Ovary (tissue), 9 donors: ENCODE data around the gene SDR39U1. TPM values are rescaled to one million over a fixed set of nuclear protein-coding genes. Genes with fewer than 3 reads are reported as not detected.
A peak's percentile ranks its signal among the peaks of the same experiment; 100 is the strongest.
"Not testable (repeated sequence)": the region's sequence is repeated elsewhere in the genome, so short reads cannot be mapped to it uniquely, and the experiment has no call there.

Experiments used
- DNase-seq, 5 donors: peaks; one replicate each; pipeline ENCODE4 v3.0.0-alpha.2; 2019 to 2020
- H3K27ac ChIP-seq, 2 donors: fragments of 200-600 bp; one replicate each; pipeline versions ENCODE4 v1.5.1 to v1.8.0; 2019 to 2022
- H3K27me3 ChIP-seq: fragments of 200-600 bp; one replicate; pipeline ENCODE4 v1.8.0; 2022
- H3K36me3 ChIP-seq: fragments of 200-600 bp; sonication (generic); one replicate; pipeline ENCODE4 v1.5.1; 2019
- H3K4me1 ChIP-seq: one replicate; pipeline ENCODE4 v1.8.1; 2013; ENCODE audit warnings: mild to moderate bottlenecking, moderate library complexity; ENCODE audit not compliant: insufficient read depth
- H3K4me3 ChIP-seq: fragments of 200-600 bp; sonication (generic); one replicate; pipeline ENCODE4 v1.5.1; 2017
- H3K9me3 ChIP-seq, 2 donors: fragments of 200-600 bp in 1 of 2; sonication (generic) in 1 of 2; one replicate each; pipeline versions ENCODE4 v1.5.1 to v1.8.1; 2013 to 2019; ENCODE audit warnings: mild to moderate bottlenecking in 1 of 2, moderate library complexity in 1 of 2
- EP300 ChIP-seq: sonication (generic); formaldehyde crosslinking; IDR thresholded peaks from one replicate; pipeline ENCODE4 v1.6.1; 2017; ENCODE audit warnings: antibody characterized with exemption
- POLR2A ChIP-seq: fragments of 450-650 bp; IDR thresholded peaks from one replicate; pipeline ENCODE4 v1.6.1; 2017; ENCODE audit warnings: antibody characterized with exemption, mild to moderate bottlenecking, moderate library complexity
- WGBS, 3 donors: extraction: QIAGEN DNeasy Blood & Tissue Kit in 1 of 3; methylation state at CpG; one replicate each; pipeline versions ENCODE4 v1.1.5 to v1.1.7; 2013 to 2017; 5-methylcytosine and 5-hydroxymethylcytosine counted together
- intact Hi-C, 4 donors: fragments of 100-400 bp; cut with DNase I; formaldehyde crosslinking; loops; one replicate each; pipeline versions ENCODE4 v1.11.0 to v1.15.1; 2022 to 2023
- polyA plus RNA-seq, 2 donors: library from polyadenylated mRNA; stranded (reverse); fragments of 200-250 nt in 1 of 2; fragments of 350-450 nt in 1 of 2; fragmentation: Illumina TruSeq in 1 of 2; extraction: RNeasy Lipid Tissue Mini Kit (QIAGEN cat#74804) in 1 of 2; gene quantifications; one replicate each; pipeline ENCODE4 v1.2.3, GENCODE V29; 2013 to 2014
- total RNA-seq, 7 donors: library from RNA; depleted of rRNA in 2 of 7; stranded (reverse); fragments of >200 nt in 2 of 7; fragmentation: NEBNext Ultra II Directional in 3 of 7; extraction: Animal tissue kit (Norgen Biotek cat#: 25700) in 3 of 7; gene quantifications; one replicate each; pipeline versions ENCODE4 v1.1.0 to v1.2.4, GENCODE V29; 2016 to 2023
- TF ChIP-seq, protein P1 (sequence below), 3 donors: fragments of 450-650 bp in 2 of 3; fragments of 200-600 bp in 1 of 3; IDR thresholded peaks; one replicate each; pipeline versions ENCODE4 v1.5.1 to v1.8.0; 2016 to 2022; ENCODE audit warnings: antibody characterized with exemption in 3 of 3, mild to moderate bottlenecking in 1 of 3
- donor health status: DM: no; HTN: no; CAD: no; lungs with moderate emphysema.
- donor health status: DM: no; HTN: no; CAD: no.
- donor health status: Bipolar disorder and iron deficiency.
- donor health status: DM: yes; HTN: yes; CAD: no.
- donor health status: DM: no; HTN: no; CAD: no.
- donor health status: DM: yes; HTN: yes; CAD: no.

The SDR39U1 gene
- total and polyA plus RNA-seq, 9 donors, result 33.4 to 68.8 (median 62.4) TPM

DNA sequence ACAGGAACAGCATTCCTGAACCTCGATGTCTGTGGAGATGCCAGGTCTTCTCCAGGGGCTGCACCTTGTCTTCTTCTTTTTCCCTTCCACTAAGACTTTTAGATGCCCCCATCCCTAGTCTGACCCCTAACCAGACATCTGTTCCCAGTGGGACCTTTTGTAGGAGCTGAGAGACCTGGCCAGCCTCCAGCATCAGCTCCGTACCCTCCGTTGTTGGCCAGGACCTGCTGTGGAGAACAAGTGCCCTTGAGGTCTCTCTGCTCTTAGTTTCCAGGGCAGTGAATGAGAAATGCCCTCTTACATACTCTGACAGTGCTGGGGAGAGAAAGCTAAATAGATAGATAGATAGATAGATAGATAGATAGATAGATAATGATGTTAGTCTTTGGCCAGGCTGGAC lies 16.8 kb upstream of the SDR39U1 start:
- intact Hi-C loops, result no loop called here
- H3K9me3 ChIP-seq, result no peaks in the 10 kb centered on the region
- DNase-seq, result no peak
- H3K27me3 ChIP-seq, result no peaks in the 10 kb centered on the region
- no peaks in the 10 kb centered on the region for H3K36me3 ChIP-seq
- no peak overlapping the region for H3K4me3 ChIP-seq
- TF ChIP-seq POLR2A (no peak), EP300 (no peak)
- TF ChIP-seq, protein P1, sequence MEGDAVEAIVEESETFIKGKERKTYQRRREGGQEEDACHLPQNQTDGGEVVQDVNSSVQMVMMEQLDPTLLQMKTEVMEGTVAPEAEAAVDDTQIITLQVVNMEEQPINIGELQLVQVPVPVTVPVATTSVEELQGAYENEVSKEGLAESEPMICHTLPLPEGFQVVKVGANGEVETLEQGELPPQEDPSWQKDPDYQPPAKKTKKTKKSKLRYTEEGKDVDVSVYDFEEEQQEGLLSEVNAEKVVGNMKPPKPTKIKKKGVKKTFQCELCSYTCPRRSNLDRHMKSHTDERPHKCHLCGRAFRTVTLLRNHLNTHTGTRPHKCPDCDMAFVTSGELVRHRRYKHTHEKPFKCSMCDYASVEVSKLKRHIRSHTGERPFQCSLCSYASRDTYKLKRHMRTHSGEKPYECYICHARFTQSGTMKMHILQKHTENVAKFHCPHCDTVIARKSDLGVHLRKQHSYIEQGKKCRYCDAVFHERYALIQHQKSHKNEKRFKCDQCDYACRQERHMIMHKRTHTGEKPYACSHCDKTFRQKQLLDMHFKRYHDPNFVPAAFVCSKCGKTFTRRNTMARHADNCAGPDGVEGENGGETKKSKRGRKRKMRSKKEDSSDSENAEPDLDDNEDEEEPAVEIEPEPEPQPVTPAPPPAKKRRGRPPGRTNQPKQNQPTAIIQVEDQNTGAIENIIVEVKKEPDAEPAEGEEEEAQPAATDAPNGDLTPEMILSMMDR (IDR thresholded peaks at IDR 0.05), result no peak
- no peaks in the 10 kb centered on the region for H3K4me1 ChIP-seq
- no peak overlapping the region for H3K27ac ChIP-seq
- 76 to 85% (median 82%) methylated on average over 3 of the region's 3 CpGs for WGBS, 3 donors

DNA sequence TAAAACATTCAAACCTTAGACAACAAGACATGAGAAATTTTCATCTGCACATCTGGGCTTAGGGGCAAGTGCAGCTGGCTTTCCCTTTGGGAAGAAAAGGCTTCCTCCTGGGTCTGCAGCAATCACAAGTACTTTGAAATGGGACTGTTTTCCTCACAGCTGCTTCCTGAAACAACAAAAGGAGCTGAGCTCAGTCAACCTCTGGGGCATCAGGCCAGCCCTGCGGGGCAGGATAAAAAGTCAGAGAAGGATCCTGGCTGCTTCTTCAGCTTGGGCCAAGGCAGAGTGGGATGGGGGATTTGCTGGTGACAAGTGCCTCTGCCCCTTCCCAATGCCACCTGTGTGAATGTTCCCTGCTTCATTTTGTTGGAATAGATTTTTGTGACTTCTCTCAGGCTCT lies 16.2 kb upstream of the SDR39U1 start:
- no peaks in the 10 kb centered on the region for H3K4me1 ChIP-seq
- TF ChIP-seq, protein P1 (IDR thresholded peaks at IDR 0.05), result no peak
- TF ChIP-seq POLR2A (no peak), EP300 (no peak)
- no peak for DNase-seq
- no peaks in the 10 kb centered on the region for H3K36me3 ChIP-seq
- H3K9me3 ChIP-seq, result no peaks in the 10 kb centered on the region
- intact Hi-C loops, result no loop called here
- no peak overlapping the region for H3K4me3 ChIP-seq
- H3K27me3 ChIP-seq, result no peaks in the 10 kb centered on the region
- 78 to 92% (median 81%) methylated on average over 1 of the region's 1 CpG for WGBS, 3 donors
- no peak overlapping the region for H3K27ac ChIP-seq

DNA sequence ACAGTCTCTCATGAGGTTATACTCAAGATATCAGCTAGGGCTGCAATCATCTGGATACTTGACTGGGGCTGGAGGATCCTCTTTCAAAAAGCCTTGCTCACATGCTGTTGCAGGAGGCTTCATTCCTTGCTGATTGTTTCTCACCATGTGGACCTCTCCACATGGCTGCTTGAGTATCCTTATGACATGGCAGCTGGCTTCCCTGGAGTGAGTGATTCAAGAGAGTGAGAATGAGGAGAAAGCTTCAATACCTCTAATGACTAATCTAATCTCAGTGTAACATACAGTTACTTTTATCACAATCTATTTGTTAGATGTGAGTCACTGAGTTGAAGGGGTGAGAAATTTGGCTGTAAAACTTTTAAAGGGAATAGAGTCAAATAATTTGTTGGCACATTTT lies 14.4 kb upstream of the SDR39U1 start:
- H3K27me3 ChIP-seq, result no peaks in the 10 kb centered on the region
- H3K9me3 ChIP-seq, result no peaks in the 10 kb centered on the region
- intact Hi-C loops, result no loop called here
- H3K4me3 ChIP-seq, result no peak overlapping the region
- no peaks in the 10 kb centered on the region for H3K4me1 ChIP-seq
- no peaks in the 10 kb centered on the region for H3K36me3 ChIP-seq
- no peak for DNase-seq
- H3K27ac ChIP-seq, result no peak overlapping the region
- TF ChIP-seq POLR2A, result no peak
- TF ChIP-seq, protein P1 (IDR thresholded peaks at IDR 0.05), result no peak
- no peak for TF ChIP-seq EP300

DNA sequence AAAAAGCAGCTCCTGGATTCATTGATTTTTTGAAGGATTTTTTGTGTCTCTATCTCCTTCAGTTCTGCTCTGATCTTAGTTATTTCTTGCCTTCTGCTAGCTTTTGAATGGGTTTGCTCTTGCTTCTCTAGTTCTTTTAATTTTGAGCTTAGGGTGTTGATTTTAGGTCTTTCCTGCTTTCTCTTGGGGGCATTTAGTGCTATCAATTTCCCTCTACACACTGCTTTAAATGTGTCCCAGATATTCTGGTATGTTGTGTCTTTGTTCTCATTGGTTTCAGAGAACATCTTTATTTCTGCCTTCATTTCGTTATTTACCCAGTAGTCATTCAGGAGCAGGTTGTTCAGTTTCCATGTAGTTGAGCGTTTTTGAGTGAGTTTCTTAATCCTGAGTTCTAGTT lies 8.3 kb upstream of the SDR39U1 start:
- H3K4me1 ChIP-seq, H3K27me3 ChIP-seq, H3K4me3 ChIP-seq, H3K9me3 ChIP-seq, intact Hi-C loops, H3K36me3 ChIP-seq, DNase-seq, H3K27ac ChIP-seq: not testable (repeated sequence)
- WGBS, 3 donors, result 89 to 95% (median 90%) methylated on average over 2 of the region's 2 CpGs

DNA sequence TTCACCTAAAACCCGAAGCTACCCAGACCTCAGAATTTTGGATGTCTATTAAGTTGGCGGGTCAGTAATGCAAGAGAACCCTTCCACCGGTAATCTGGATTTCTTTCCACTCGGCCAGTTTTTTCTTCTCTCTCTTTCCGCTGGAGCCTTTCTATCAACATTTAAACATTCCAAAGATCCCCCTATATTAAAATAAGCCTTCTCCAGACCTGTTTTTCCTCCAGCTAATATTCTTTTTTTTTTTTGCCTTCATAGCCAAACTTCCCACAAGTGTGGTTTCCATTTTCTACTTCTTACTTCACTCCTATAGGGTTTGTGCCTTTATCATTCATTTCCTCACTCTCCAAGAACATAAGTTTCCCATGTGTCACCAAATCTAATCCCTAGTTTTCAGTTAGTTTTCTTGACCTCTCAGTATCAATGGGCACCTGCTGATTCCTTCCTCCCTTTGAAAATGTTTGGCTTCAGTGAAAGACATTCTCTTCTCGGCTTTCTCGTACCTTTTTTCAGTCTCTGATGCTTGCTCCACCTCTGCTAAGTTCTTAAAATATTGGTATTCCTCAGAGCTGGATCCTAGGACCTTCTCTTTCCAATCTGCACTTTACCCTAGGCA lies 583 bp upstream of the SDR39U1 start:
- H3K27ac ChIP-seq, result peak overlapping the region; percentile 61 to 95
- no peaks in the 10 kb centered on the region for H3K27me3 ChIP-seq
- peak overlapping the region; percentile 48 for H3K4me3 ChIP-seq
- no peak for DNase-seq
- peaks cover 3% of the 10 kb centered on the region for H3K4me1 ChIP-seq
- intact Hi-C loops, result loop anchor here in 1 of 4 donors (5.0 kb wide), 1 partner anchor 211 kb away; the partner anchor contains the start of genes GMPR2 and NEDD8
- H3K9me3 ChIP-seq, result no peaks in the 10 kb centered on the region
- H3K36me3 ChIP-seq, result no peaks in the 10 kb centered on the region
- WGBS, 3 donors, result 3 to 5% (median 4%) methylated on average over 6 to 7 of the region's 7 CpGs
- TF ChIP-seq POLR2A, result no peak
- TF ChIP-seq, protein P1 (IDR thresholded peaks at IDR 0.05), result no peak
- TF ChIP-seq EP300, result no peak
